IPS-18a (cell line): ENCODE data around the gene MAB21L4.

Experiments used
- H3K27ac ChIP-seq: one replicate; pipeline ENCODE4 v1.5.1; 2013; ENCODE audit warnings: low read length
- H3K27me3 ChIP-seq: one replicate; pipeline ENCODE4 v1.6.1; 2013; ENCODE audit warnings: mild to moderate bottlenecking, low read length; ENCODE audit not compliant: control insufficient read depth, insufficient read depth
- H3K36me3 ChIP-seq: one replicate; pipeline ENCODE4 v1.6.1; 2013; ENCODE audit warnings: low read depth, low read length; ENCODE audit not compliant: control insufficient read depth
- H3K4me1 ChIP-seq: one replicate; pipeline ENCODE4 v1.6.1; 2013; ENCODE audit warnings: low read depth, low read length; ENCODE audit not compliant: control insufficient read depth
- H3K4me3 ChIP-seq: one replicate; pipeline ENCODE4 v1.5.1; 2013; ENCODE audit warnings: low read length
- H3K9ac ChIP-seq: one replicate; pipeline ENCODE4 v1.6.1; 2013; ENCODE audit warnings: mild to moderate bottlenecking, low read length, moderate library complexity
- H3K9me3 ChIP-seq: one replicate; pipeline ENCODE4 v1.6.1; 2013; ENCODE audit warnings: low read depth, low read length; ENCODE audit not compliant: control insufficient read depth

Gene MAB21L4

GRCh38 chr2:240869109-240869955, 26.6 kb downstream of the MAB21L4 start:
- no peak overlapping the region for H3K9ac ChIP-seq
- no peaks in the 10 kb centered on the region for H3K27me3 ChIP-seq
- no peaks in the 10 kb centered on the region for H3K9me3 ChIP-seq
- H3K4me3 ChIP-seq: no peak overlapping the region
- no peaks in the 10 kb centered on the region for H3K4me1 ChIP-seq
- H3K36me3 ChIP-seq: no peaks in the 10 kb centered on the region
- H3K27ac ChIP-seq: no peak overlapping the region

- H3K27me3 ChIP-seq: no peaks in the 10 kb centered on the region
- H3K36me3 ChIP-seq: no peaks in the 10 kb centered on the region
- H3K9ac ChIP-seq: no peak within 1 kb of the TSS
- no peak within 1 kb of the TSS for H3K27ac ChIP-seq
- H3K9me3 ChIP-seq: no peaks in the 10 kb centered on the region
- H3K4me1 ChIP-seq: no peaks in the 10 kb centered on the region
- no peak within 1 kb of the TSS for H3K4me3 ChIP-seq
These were observed 27.5 kb downstream of the MAB21L4 start, which contains the start of gene AGXT for GRCh38 chr2:240868286-240869108. Gene AGXT (plus strand): TSS chr2:240868824. CDS start chr2:240868866, 42 bp downstream.

- H3K9me3 ChIP-seq: no peaks in the 10 kb centered on the region
- no peaks in the 10 kb centered on the region for H3K27me3 ChIP-seq
- H3K9ac ChIP-seq: no peak overlapping the region
- H3K27ac ChIP-seq: no peak overlapping the region
- H3K4me3 ChIP-seq: no peak overlapping the region
- no peaks in the 10 kb centered on the region for H3K4me1 ChIP-seq
- no peaks in the 10 kb centered on the region for H3K36me3 ChIP-seq
These were observed 30.6 kb downstream of the MAB21L4 start for GRCh38 chr2:240865391-240865790.

- Histone ChIP-seq H3K9ac (no peak overlapping the region), H3K4me1 (no peaks in the 10 kb centered on the region), H3K9me3 (no peaks in the 10 kb centered on the region), H3K27me3 (no peaks in the 10 kb centered on the region), H3K27ac (no peak overlapping the region), H3K4me3 (no peak overlapping the region), H3K36me3 (no peaks in the 10 kb centered on the region)
These were observed 31.5 kb downstream of the MAB21L4 start for GRCh38 chr2:240864475-240864874.

GRCh38 chr2:240861547-240861946, 34.4 kb downstream of the MAB21L4 start:
- no peak overlapping the region for H3K27ac ChIP-seq
- no peak overlapping the region for H3K9ac ChIP-seq
- no peaks in the 10 kb centered on the region for H3K36me3 ChIP-seq
- no peaks in the 10 kb centered on the region for H3K27me3 ChIP-seq
- H3K4me3 ChIP-seq: no peak overlapping the region
- no peaks in the 10 kb centered on the region for H3K9me3 ChIP-seq
- no peaks in the 10 kb centered on the region for H3K4me1 ChIP-seq

- no peaks in the 10 kb centered on the region for H3K36me3 ChIP-seq
- H3K4me3 ChIP-seq: no peak overlapping the region
- H3K4me1 ChIP-seq: no peaks in the 10 kb centered on the region
- H3K9ac ChIP-seq: no peak overlapping the region
- no peak overlapping the region for H3K27ac ChIP-seq
- no peaks in the 10 kb centered on the region for H3K9me3 ChIP-seq
- H3K27me3 ChIP-seq: no peaks in the 10 kb centered on the region
These were observed 37.1 kb downstream of the MAB21L4 start for GRCh38 chr2:240858871-240859270.

GRCh38 chr2:240858321-240858720, 37.6 kb downstream of the MAB21L4 start:
- Histone ChIP-seq H3K27me3 (no peaks in the 10 kb centered on the region), H3K9ac (no peak overlapping the region), H3K9me3 (no peaks in the 10 kb centered on the region), H3K36me3 (no peaks in the 10 kb centered on the region), H3K27ac (no peak overlapping the region), H3K4me1 (no peaks in the 10 kb centered on the region), H3K4me3 (no peak overlapping the region)

GRCh38 chr2:240857039-240858008, 38.6 kb downstream of the MAB21L4 start:
- Histone ChIP-seq H3K4me1 (no peaks in the 10 kb centered on the region), H3K9ac (no peak overlapping the region), H3K27ac (no peak overlapping the region), H3K9me3 (no peaks in the 10 kb centered on the region), H3K27me3 (no peaks in the 10 kb centered on the region), H3K4me3 (no peak overlapping the region), H3K36me3 (no peaks in the 10 kb centered on the region)

- no peaks in the 10 kb centered on the region for H3K9me3 ChIP-seq
- H3K27ac ChIP-seq: no peak overlapping the region
- no peaks in the 10 kb centered on the region for H3K27me3 ChIP-seq
- no peak overlapping the region for H3K4me3 ChIP-seq
- no peak overlapping the region for H3K9ac ChIP-seq
- peaks cover 2% of the 10 kb centered on the region for H3K4me1 ChIP-seq
- no peaks in the 10 kb centered on the region for H3K36me3 ChIP-seq
These were observed 39.6 kb downstream of the MAB21L4 start for GRCh38 chr2:240856151-240856980.

GRCh38 chr2:240855670-240856069, 40.3 kb downstream of the MAB21L4 start:
- Histone ChIP-seq H3K27ac (no peak overlapping the region), H3K9me3 (no peaks in the 10 kb centered on the region), H3K36me3 (no peaks in the 10 kb centered on the region), H3K9ac (no peak overlapping the region), H3K27me3 (no peaks in the 10 kb centered on the region), H3K4me1 (peaks cover 3% of the 10 kb centered on the region), H3K4me3 (no peak overlapping the region)
